ENCODE data around the gene MAP7D2.
A peak's percentile ranks its signal among the peaks of the same experiment; 100 is the strongest.

MAP7D2 gene

DNA sequence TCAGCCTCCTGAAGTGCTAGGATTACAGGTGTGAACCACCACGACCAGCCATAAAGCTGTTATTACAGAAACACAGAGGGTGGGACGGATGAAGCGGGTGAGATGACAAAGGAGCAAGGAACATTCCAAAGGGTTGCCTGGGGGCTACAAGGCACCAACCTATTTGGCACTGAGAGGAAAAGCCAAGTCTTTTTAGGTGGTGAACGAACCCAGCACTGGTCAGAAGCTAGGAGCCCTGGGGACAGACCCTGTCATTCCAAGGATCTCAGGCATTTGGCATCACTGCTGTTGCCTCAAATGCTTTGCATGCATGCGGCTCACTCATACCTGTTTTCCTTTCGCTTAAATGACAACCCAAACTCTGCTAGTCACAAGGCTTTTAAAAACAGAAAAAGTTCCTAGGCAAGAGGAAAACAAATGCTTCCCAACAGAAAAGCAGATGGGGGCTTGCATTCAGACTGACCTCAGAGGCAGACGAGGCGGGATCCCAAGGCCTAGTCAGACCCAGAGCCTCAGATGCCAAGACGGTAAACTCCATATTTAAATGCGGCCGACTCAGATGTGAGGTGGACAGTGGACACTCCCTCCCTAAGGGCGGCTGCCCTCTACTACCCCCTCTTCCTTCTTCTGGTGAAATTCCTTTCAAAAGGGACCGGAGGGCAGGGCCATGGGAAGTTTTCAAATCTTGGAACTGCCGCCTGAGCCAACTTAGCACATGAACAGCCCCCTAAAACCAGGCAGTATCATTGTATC, 4.5 kb downstream of the MAP7D2 start:
- DNase-seq, result no peak

DNA sequence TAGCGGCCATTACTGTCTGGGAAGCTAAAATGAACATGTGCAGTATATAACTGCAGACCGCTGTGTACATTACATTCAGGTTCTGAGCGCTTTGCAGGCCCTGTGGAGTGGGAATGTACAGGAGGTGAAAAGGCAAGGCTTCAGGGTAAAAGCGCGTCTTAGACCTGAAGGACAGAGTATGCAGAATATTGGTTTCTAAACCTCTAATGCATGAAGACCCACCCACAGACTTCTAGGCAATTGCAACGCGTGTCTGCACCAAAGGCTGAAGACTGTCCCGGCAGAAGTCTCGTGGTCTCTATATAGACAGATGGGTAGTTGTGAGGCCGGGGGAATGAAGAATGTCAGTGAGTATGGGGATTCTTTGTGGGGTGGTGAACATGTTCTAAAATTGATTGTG, 5.4 kb downstream of the MAP7D2 start:
- DNase-seq, result no peak

DNA sequence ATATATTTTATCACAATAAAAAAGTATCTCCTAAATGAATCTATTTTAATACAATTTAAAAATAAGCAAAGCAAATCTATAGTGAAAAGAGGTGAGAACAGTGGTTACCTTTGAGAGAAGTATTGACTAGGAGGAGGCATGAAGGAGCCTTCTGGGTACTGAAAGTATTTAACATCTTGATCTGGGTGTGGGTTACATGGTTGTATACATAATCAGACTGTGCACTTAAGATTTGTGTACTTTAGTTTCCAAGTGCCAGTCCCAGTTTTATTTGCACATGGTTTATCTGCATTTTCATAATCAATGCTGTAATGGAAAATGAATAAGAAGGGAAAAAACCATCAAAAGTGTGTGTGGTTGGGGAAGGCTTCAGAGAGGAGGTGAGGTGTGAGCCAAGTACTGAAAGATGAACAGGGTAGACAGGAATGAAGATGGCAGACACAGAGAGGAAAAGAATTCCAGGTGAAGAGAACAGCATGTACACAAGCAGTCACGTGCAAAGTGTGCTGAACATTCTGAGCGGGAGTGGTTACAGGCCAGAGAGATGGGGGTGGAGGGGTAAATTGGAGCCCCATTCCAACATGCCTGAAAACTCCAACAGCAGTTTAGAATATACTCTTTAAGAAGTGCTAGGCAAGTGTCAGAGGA, 14.6 kb downstream of the MAP7D2 start:
- no peak for DNase-seq

DNA sequence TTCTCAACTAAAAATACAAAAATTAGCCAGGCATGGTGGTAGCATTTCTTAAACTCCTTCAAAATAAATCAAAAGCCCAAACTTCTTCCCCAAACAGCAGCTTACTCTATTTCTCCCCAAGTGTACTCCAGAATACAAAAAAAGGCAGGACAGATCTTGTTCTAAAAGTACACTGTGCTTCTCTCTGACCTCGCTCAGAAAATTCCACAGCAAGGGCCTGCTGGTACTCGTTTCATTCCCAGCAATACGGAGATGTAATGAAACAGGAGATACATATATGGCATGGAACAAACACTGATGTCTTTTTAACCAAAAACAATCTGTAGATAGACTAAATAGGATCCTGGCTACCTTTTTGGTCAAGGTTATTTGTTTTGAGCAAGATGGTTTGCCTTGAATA, 25.2 kb downstream of the MAP7D2 start:
- DNase-seq, result no peak

DNA sequence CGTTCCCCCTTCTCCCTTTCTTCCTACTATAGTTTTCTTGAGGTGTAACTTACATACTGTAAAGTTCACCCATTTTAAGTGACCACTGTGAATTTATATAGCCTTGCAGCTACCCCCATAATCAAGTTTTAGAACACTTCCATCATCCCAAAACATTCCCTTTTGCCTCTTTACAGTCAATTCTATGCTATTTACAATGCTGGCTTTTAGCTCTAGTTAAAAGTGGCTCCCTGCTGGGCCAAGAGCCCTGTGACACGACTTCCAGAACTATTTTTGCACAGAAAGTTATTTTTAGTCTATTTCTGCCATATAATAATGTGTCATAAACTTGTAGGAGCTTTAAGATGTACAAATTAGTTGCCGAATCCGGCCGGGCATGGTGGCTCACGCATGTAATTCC, 26.9 kb downstream of the MAP7D2 start:
- no peak for DNase-seq

DNA sequence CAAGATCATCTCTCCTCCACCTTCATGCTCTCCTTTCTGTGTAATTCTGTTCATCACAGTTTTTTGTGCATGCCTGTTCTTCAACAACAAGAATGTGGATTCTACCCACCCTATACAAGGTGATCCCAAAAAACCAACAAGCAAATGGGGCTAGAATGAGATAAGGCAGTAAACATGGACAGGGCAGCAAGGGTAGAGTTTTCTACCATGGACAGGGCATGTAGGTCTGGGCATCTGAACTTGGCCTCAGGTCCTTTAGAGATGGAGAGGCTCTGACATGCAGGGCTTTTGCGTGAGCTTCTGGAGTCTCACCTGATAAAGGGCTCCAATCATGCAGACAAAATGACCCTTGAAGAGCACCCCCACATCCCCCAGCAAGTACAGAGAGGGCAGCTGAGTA, 36.4 kb downstream of the MAP7D2 start:
- DNase-seq, result no peak

DNA sequence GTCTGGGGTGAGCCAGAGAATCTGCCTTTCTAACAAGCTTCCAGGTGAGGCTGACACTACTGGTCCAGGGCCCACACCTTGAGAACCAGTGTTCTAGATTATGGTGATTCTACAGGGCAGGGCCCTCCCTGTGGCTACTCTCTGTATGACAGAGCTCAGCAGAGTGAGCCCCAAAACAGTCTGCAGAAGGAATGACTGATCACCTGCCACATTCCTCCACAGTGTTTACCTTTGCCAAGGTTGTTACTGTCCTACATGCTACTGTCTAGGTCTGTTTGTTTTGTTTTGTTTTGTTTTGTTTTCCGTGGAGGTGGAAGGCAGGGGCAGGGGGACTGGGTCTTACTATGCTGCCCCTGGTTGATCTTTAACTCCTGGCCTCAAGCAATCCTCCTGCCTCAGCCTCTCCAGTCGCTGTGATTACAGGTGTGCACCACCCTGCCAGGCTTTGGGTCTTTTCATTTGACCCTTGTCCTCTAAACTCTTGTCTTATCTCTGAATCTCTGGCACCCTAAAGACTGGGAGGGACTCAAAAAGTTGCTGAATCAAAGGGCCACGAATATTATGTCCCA, 45.1 kb downstream of the MAP7D2 start:
- DNase-seq, result no peak

DNA sequence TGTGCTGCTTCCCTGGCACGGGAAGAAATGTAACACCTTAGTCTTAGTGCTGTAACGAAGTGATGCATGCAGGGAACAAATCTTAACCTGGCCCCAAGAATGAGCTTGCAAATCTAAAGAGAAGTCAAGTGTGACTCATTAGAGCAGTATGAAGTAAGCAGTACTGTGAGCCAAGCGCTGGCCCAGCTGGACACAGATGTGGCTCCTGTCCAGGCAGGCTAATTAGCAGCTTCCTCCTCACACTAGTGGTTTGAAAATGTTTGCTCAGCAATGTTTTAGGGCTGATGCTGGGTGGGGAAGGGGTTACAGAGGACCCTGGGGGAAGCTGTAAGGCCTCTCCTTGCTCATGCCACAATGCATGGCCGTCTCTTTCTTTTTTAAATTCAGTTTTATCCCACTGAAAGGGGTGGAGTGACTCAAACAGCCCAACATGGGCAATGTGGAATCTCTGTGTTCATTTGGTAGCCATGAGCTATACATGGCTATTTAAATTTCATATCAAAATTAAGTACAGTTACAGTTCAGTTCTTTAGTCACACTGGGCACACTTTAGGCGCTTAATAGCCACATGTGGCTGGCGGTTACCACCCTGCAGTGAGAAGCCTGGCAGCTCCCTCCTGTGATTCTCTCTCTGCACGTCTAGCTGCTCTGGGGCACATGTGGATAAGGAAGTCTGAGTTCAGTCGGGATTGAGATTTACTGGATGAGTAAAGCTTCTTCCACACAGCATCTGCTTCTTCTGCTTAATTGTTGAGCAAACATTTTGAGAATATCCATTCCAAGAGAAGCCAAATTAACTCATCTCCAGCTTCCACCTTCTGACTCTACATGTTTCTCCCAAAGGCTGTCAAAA, 48.8 kb downstream of the MAP7D2 start:
- no peak for DNase-seq

DNA sequence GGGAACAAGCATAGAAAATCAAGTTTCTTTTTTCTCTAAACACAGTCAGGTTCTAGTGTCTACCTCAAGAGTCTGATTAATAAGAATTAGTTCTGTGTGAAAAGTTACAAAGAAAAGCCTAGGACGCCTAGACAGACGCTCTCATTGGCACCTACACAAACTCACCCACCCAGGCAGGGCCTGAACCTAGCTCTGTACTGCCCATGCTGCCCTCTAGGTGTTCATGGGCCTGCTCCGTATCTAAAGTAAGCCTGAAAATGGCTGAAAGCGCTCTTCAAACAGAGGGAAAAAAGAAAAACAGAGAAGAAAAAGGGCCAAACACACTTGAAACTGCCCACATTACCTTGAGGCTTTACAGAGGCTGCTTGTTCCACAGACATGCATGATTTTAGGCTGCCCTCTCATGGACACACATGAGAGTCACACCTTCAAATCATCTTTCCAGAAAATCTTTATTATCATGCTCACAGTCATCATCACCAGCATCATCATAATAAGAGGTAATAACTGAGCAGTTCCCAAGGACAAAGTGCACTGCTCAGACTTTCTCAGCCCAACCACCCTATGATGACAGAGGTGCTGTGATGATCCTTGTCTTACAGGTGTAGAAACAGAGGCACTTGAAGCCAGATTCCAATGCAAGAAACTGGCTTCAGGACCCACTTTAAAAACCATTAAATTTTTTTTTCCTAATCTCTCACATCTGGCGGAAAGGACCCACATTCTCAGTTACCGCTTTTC, 49.6 kb downstream of the MAP7D2 start:
- DNase-seq, result peak in 1 of 5 experiments; percentile 50

DNA sequence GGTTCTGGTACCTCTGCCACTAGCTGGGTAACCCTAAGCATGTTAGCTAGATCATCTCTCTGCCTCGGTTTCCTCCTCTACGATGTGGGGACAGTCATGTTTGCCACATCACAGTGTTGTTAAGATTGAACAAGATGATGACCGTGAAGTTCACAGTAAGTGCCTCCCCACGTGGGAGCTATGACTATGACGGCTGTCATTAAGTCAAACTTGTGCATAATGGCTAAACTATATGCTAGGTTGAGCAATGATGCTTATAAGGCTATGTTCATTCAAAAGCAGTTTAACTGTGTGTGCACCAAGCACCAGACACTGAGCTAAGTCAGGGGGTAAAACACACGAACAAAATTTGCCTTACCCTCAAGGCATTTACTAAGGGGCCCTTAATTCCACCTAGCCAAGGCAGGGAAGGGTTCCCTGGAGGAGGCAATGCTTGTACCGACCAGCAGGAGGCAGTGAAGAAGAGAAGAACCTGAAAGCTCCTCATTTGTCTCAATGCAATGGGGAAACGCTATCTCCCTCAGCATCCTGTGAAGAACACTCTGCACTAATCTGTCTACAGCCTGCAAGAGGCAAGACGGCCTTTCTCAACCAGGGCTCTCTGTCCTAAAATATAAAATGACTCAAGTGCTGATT, 52.9 kb downstream of the MAP7D2 start:
- DNase-seq, result peak in 1 of 5 experiments; percentile 3

DNA sequence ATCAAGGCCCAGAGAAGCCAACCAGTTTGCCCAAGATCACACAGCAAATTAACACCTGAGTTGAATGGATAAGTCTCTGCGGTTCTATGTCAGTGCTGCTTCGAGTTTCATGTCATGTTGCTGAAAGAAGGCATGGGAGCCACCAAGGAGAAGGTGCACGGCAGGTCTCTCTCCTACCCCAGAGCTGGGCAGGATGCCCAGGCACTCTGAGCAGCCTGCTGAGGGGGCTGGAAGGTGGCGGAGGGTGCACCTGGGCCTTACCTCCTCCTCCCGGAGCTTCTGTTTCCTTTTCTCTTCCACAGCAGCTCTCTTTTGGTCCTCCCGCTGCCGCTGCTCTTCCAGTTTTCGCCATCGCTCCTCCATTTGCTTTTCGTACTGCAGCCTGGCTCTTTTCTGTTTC, 53.6 kb downstream of the MAP7D2 start:
- no peak for DNase-seq

DNA sequence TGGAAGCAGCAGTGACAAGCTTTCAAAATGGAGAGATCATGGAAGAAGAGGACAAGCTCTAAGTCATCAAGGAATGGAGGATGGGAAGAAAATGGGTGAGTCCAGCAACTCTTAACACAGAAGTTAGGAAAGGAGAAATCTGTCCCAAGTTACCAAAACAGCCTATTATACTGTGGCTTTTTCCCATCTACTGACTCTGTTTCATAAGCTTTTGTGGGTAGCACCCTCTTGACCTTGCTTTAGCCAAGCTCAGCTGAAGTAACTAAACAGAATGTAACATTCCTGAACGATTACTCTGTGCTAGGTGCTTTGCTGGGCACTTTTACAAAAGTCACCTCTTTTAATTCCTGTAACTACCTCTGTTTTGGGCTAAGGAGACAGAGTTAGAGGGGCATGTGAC, 54.9 kb downstream of the MAP7D2 start:
- no peak for DNase-seq

DNA sequence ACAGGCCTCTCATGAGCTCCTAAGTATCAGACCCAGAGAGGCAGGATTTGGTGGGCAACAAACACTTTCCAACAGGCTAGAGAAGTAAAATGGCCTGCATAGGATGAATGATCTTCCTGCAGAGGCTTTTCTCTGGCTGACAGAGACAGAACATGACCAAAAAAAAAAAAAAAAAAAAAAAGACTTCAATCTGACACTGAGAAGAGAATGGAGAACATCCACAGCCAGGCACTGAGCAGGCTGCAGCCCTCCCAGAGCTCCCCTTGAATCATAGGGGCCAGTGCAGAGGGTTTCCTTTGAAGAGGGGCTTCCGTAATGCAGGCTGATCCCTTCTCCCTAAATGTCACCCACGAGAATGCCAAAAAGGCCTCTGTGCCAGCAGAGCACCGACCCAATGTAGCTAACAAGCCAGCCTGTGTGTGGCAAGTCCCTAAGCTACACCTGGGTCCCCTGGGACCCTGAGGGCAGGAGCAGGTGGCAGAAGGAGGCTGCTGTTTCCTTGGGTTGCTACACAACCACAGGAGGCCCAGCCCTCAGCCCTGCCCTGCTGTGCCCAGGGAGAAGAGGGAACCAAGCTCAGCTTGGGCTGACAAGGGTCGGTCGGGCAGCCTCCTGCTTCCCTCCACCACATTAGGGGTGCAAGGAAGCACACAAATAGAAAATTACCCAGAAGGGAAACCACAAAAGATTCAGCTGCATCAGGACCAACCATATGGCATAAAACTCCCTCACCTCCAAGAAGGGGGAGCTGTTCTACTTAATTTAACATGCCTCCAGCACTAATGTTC, 55.6 kb downstream of the MAP7D2 start:
- DNase-seq, result peak in 1 of 5 experiments; percentile 20

DNA sequence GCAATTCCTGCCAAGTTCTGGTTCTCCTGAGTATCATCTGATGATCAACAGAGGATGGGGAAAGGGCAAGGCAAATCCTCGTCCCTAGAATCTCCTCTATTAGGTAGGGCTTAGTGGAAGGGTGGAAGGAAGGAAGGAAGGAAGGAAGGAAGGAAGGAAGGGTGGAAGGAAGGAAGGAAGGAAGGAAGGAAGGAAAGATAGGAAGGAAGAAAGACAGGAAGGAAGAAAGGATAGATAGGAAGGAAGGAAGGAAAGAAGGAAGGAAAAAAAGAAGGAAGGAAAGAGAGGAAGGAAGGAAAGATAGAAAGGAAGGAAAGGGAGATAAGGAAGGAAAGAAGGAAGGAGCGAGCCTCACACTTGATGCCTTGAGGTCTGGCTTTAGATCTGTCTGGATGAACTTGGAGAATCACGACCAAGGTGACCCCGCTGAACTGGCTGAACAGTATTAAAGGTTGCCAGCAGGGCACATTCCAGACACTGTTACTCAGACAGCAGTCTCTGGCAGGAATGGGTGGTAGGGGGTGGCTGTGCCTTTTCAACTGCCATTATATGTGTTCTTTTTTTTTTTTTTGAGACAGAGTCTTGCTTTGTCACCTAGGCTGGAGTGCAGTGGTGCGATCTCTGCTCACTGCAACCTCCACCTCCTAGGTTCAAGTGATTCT, 57.1 kb downstream of the MAP7D2 start:
- no peak for DNase-seq

DNA sequence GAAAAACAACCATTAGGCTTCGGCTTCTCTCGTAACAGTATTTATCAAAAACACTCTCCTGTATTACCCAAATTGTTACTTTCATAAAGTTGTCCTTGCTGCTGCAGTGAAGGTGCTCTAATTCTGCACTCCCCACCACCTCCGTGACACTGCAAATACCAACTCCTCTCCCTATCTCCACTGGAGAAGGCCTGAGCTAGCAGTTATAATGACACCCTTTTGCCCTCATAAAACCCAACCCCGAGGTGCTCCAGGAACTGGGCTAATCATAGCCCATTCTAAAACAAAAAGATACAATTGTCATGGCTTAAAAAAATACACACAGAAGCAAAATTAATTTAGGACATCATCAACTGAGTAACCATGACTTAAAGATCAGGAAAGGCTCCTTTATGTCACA, 59.2 kb downstream of the MAP7D2 start:
- no peak for DNase-seq

DNA sequence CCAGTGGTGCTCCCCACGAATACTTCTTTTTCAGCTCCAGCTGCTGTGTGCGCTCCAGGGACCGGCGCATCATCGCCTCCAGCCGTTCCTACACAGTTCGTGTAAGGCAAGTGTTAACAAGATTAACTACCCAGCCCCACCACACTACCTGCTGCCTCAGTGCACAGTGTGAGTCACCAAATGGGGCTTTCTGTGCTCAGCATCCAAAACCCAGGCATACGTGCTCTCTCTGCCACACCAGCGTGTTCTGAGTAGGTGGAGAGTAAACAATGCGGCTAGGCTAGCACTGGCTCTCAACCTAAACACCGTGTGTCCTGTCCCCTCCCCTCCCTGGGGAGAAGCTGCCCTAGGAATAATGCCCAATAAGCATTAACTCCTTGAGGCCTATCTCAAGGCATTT, 60.0 kb downstream of the MAP7D2 start:
- DNase-seq, result no peak

DNA sequence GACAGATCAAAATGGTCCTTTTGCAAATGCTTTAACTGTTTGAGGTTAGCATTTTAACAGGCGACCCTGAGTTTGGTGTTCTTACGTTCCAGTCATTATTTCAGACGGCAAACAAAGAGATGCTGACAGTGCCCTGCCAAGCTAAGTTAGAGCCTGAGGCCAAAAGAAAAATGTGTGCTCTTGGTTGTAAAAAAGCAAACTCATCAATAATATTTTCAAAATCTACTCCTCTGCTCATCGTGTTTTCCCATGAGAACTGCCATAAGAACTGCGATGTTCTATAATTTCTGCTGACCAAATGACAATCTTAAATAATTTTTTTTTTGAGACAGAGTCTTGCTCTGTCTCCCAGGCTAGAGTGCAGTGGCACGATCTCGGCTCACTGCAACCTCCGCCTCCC, 63.2 kb downstream of the MAP7D2 start:
- no peak for DNase-seq

DNA sequence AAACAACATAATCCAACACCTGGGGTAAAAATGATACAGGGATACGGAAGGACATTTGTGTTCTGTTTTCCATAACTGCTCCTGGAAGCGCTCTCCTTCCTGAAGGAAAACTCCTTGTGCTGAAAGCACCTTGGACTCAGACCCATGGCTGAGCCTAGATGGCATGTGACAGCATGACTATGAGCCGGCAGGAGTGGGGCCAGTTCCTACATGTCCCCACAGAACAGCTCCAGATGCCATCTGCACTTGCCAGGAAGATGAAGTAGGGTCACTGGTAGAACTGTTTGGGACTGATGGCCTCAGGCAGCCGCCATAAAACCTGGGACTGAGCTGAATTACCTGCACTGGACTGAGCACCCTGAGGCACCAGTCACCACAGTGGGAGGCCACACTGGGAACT, 69.8 kb downstream of the MAP7D2 start:
- no peak for DNase-seq

DNA sequence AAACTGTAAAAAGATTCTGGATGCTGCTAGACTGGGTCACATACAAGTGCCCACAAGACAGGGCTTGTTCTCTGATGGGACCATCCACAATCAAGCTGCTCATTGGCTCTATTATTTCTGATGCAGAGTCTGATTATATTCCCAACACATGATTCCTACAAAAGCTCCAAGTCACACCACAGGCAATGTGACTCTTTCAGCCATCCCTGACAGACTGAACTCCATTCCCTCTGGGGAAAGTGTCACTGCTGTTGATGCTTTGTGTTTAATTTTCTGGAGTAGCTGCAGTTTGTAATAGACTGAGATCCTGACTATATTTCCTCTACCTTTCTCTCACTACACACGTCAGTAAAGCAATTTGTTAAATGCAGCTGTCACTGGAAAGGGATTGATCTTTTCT, 70.5 kb downstream of the MAP7D2 start:
- no peak for DNase-seq

DNA sequence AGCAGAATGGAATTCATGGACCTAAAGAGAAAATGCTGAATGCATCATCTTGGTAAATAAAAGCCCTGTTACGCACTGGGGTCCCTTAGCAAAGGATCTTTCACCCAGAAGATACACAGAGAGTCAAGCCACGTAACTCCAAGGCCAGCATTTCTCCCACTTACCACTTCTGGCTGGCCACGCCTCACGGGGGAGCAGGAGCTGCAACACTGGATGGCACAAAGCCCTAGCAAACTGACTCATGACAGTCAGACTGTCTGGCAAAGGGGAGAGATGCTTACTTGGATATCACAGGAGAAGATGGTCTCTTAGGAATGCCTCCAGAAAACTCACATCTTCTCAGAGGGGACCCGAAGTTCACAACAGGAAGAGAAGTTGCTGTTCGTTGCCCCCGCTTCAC, 74.5 kb downstream of the MAP7D2 start:
- DNase-seq, result no peak

DNA sequence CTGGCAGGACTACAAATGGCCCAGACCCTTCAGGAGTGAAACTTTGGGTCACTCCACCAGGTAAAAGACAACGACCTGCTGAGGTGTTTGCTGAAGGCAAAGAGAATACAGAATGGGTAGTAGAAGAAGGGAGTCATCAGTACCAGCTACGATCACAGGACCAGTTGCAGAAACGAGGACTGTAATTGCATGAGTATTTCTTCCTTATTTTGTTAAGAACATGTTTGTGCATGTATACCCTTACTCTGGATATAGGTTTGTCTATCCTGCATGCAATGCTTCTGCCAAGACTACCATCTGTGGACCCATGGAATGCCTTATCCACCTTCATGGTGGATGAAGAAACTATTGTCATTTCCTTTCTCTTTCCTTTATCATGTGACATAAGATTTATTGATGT, 77.7 kb downstream of the MAP7D2 start:
- DNase-seq, result no peak

Data from T-helper 2 cell (primary cell).